Measurements from ENCODE around the gene OR56A1.

OR56A1 gene

DNA sequence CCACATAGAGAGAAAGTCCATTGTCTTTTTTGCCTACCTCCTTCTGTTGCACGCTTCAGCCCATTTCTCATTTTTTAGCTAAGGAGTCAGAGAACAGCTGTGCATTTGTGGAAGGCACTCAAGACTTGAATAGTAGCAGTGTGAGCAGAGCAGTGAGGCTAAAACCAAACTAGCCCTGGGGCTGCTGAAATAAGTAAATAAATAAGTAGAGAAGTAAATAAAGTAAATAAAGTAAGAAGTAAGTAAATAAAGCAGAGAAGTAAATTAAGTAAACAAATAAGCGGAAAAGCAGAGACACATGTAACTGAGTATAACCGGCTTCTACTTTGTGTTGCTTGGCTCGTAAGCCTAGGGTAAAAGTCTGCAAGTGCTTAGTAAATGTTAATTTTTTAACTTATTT is 41.4 kb downstream of the OR56A1 start:
- no peaks in the 10 kb centered on the region for H3K36me3 ChIP-seq (ENCODE audit: control insufficient read depth in 2 of 2, insufficient read depth in 2 of 2, low read length in 2 of 2)
- peaks cover 0 to 2% of the 10 kb centered on the region in 2 donors for H3K27me3 ChIP-seq (ENCODE audit: control insufficient read depth in 1 of 2, insufficient read depth in 2 of 2, low read length in 2 of 2)
- no peaks in the 10 kb centered on the region for H3K9me3 ChIP-seq (ENCODE audit: control insufficient read depth in 2 of 2, low read length in 2 of 2)
- no peak overlapping the region for H3K9ac ChIP-seq (ENCODE audit: low read length in 2 of 2)
- H3K27ac ChIP-seq (ENCODE audit: low read length), result no peak overlapping the region
- H3K4me3 ChIP-seq (ENCODE audit: low read length in 2 of 2), result no peak overlapping the region
- H3K4me1 ChIP-seq (ENCODE audit: control insufficient read depth, insufficient read depth, low read length), result no peaks in the 10 kb centered on the region

DNA sequence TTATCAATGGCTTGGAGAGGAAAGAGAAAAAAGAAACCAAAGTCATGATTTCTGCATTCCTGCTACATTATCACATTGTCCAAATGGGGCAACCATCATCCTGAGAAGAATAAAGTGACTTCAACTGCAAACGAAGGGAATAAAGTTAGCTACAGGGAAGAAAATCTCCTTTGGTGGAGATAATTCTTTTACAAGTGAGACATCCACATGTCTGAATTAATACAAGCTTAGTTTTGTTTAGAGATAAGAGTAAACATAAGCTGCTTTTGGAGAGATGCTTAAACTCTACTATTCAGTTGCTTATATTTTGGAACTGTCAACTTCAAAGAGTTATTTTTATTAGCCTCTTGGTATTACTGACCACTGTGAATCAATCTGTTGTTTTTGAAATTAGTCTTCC is 43.7 kb downstream of the OR56A1 start, which contains the start of gene OR52L1:
TSS of gene OR52L1 (minus strand) at position 101 of the 400 bp plus-strand sequence. CDS start at position 46, 55 bp downstream.
- peaks cover 0 to 4% of the 10 kb centered on the region in 2 donors for H3K9me3 ChIP-seq (ENCODE audit: control insufficient read depth in 2 of 2, low read length in 2 of 2)
- H3K27me3 ChIP-seq (ENCODE audit: control insufficient read depth in 1 of 2, insufficient read depth in 2 of 2, low read length in 2 of 2), result peaks cover 0 to 4% of the 10 kb centered on the region in 2 donors
- no peaks in the 10 kb centered on the region for H3K4me1 ChIP-seq (ENCODE audit: control insufficient read depth, insufficient read depth, low read length)
- H3K36me3 ChIP-seq (ENCODE audit: control insufficient read depth in 2 of 2, insufficient read depth in 2 of 2, low read length in 2 of 2), result no peaks in the 10 kb centered on the region
- no peak within 1 kb of the TSS for H3K9ac ChIP-seq (ENCODE audit: low read length in 2 of 2)
- H3K4me3 ChIP-seq (ENCODE audit: low read length in 2 of 2), result no peak within 1 kb of the TSS
- no peak within 1 kb of the TSS for H3K27ac ChIP-seq (ENCODE audit: low read length)

DNA sequence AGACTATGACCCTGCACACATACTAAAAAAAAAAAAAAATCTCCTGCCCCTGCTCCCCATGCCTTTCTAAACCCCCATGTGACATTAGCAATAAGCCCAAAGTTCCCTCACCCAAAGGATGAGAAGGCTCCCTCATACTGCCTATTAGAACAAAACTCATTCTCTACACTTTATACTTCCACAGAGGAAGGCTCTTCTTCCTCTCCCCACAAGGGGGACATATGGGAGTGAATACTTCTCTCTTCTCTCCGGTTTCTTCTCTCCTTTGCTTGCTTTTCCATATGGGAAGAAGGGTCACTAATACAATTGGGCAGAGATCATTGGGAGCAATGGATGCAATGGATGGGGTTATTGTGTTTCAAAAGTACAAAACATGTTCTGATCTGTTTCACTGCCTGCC is 47.1 kb downstream of the OR56A1 start:
- H3K36me3 ChIP-seq (ENCODE audit: control insufficient read depth in 2 of 2, insufficient read depth in 2 of 2, low read length in 2 of 2), result no peaks in the 10 kb centered on the region
- no peak overlapping the region for H3K27ac ChIP-seq (ENCODE audit: low read length)
- H3K4me3 ChIP-seq (ENCODE audit: low read length in 2 of 2), result no peak overlapping the region
- no peak overlapping the region for H3K9ac ChIP-seq (ENCODE audit: low read length in 2 of 2)
- H3K4me1 ChIP-seq (ENCODE audit: control insufficient read depth, insufficient read depth, low read length), result no peaks in the 10 kb centered on the region
- H3K27me3 ChIP-seq (ENCODE audit: control insufficient read depth in 1 of 2, insufficient read depth in 2 of 2, low read length in 2 of 2), result peaks cover 0 to 4% of the 10 kb centered on the region in 2 donors
- peaks cover 2 to 6% of the 10 kb centered on the region in 2 donors for H3K9me3 ChIP-seq (ENCODE audit: control insufficient read depth in 2 of 2, low read length in 2 of 2)

GRCh38 chr11:5973530-5973929 is 57.0 kb downstream of the OR56A1 start:
- no peak overlapping the region for H3K27ac ChIP-seq (ENCODE audit: low read length)
- H3K4me1 ChIP-seq (ENCODE audit: control insufficient read depth, insufficient read depth, low read length), result no peaks in the 10 kb centered on the region
- no peak overlapping the region for H3K9ac ChIP-seq (ENCODE audit: low read length in 2 of 2)
- no peaks in the 10 kb centered on the region for H3K9me3 ChIP-seq (ENCODE audit: control insufficient read depth in 2 of 2, low read length in 2 of 2)
- no peaks in the 10 kb centered on the region for H3K27me3 ChIP-seq (ENCODE audit: control insufficient read depth in 1 of 2, insufficient read depth in 2 of 2, low read length in 2 of 2)
- no peaks in the 10 kb centered on the region for H3K36me3 ChIP-seq (ENCODE audit: control insufficient read depth in 2 of 2, insufficient read depth in 2 of 2, low read length in 2 of 2)
- no peak overlapping the region for H3K4me3 ChIP-seq (ENCODE audit: low read length in 2 of 2)

Measured in stomach smooth muscle (tissue), 2 donors.